ENCODE measurements around the gene NELL1.

- no peak for TF ChIP-seq CTCF (IDR thresholded peaks at IDR 0.05; ENCODE audit: borderline replicate concordance, extremely low read depth, low read length, poor library complexity, severe bottlenecking)
- TF ChIP-seq EZH2 (IDR thresholded peaks at IDR 0.05; ENCODE audit: borderline replicate concordance, low read depth, low read length, severe bottlenecking): no peak
Observed at GRCh38 chr11:21545699-21546098, 876.3 kb downstream of the NELL1 start.
